Stomach (tissue), 4 donors: ENCODE results near the gene XPC.
"Not testable (repeated sequence)": the region's sequence is repeated elsewhere in the genome, so short reads cannot be mapped to it uniquely, and the experiment has no call there.

Experiments
- CTCF ChIP-seq, 7 experiments: fragments of 450-650 bp in 4 of 7; fragments of 200-600 bp in 3 of 7; sonication (generic) in 3 of 7; IDR thresholded peaks; one replicate each; pipeline ENCODE4 v1.5.1; 2016 to 2019; ENCODE audit warnings: antibody characterized with exemption in 7 of 7, control low read depth in 2 of 7, mild to moderate bottlenecking in 1 of 7
- EP300 ChIP-seq: sonication (generic); formaldehyde crosslinking; IDR thresholded peaks from one replicate; pipeline ENCODE4 v1.6.1; 2017; ENCODE audit warnings: antibody characterized with exemption
- POLR2AphosphoS5 ChIP-seq, 3 donors: sonication (generic); formaldehyde crosslinking; IDR thresholded peaks; one replicate each; pipeline ENCODE4 v1.6.1; 2016; ENCODE audit warnings: antibody characterized with exemption in 3 of 3

- not testable (repeated sequence) for TF ChIP-seq POLR2AphosphoS5 (IDR thresholded peaks at IDR 0.05); CTCF (IDR thresholded peaks at IDR 0.05); EP300
Measured at GRCh38 chr3:14109821-14110220, 68.6 kb downstream of the XPC start.
